ENCODE data around the gene HIRIP3.

DNA sequence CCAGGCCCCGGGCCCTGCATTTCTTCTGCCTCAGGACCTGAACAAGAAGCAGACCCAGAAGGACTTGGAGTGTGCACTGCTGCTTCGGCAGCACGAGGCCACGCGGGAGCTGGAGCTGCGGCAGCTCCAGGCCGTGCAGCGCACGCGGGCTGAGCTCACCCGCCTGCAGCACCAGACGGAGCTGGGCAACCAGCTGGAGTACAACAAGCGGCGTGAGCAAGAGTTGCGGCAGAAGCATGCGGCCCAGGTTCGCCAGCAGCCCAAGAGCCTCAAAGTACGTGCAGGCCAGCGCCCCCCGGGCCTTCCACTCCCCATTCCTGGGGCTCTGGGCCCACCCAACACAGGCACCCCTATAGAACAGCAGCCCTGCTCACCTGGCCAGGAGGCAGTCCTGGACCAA is 9.2 kb downstream of the HIRIP3 start:
- TF ChIP-seq, protein P1, sequence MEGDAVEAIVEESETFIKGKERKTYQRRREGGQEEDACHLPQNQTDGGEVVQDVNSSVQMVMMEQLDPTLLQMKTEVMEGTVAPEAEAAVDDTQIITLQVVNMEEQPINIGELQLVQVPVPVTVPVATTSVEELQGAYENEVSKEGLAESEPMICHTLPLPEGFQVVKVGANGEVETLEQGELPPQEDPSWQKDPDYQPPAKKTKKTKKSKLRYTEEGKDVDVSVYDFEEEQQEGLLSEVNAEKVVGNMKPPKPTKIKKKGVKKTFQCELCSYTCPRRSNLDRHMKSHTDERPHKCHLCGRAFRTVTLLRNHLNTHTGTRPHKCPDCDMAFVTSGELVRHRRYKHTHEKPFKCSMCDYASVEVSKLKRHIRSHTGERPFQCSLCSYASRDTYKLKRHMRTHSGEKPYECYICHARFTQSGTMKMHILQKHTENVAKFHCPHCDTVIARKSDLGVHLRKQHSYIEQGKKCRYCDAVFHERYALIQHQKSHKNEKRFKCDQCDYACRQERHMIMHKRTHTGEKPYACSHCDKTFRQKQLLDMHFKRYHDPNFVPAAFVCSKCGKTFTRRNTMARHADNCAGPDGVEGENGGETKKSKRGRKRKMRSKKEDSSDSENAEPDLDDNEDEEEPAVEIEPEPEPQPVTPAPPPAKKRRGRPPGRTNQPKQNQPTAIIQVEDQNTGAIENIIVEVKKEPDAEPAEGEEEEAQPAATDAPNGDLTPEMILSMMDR (IDR thresholded peaks at IDR 0.05): no peak
- TF ChIP-seq POLR2A (IDR thresholded peaks at IDR 0.05): no peak

Measured in right lobe of liver (tissue), 4 donors.